K562 (cell line): Measurements from ENCODE around the gene CDC42EP5. TPM values are rescaled to one million over a fixed set of nuclear protein-coding genes. Genes with fewer than 3 reads are reported as not detected.
A peak's percentile ranks its signal among the peaks of the same experiment; 100 is the strongest.

Experiments
- ETS1 ChIP-seq: conservative IDR thresholded peaks from 2 replicates; pipeline ENCODE4 v1.6.1; 2011; ENCODE audit warnings: low read depth, mild to moderate bottlenecking, low read length; ENCODE audit not compliant: control insufficient read depth
- ETV1 ChIP-seq: fragments of 450-650 bp; conservative IDR thresholded peaks from 2 replicates; pipeline ENCODE4 v1.6.1; 2016; ENCODE audit warnings: missing genetic modification characterization, control low read depth, low read depth, missing compliant biosample characterization
- FOXA3 ChIP-seq, 2 experiments: fragments of 450-650 bp in 1 of 2; sonication (generic) in 1 of 2; formaldehyde crosslinking; IDR thresholded peaks in 1 of 2; conservative IDR thresholded peaks in 1 of 2; 2 replicates each; pipeline versions ENCODE4 v1.4.0 to v1.8.0; 2020 to 2022; ENCODE audit warnings: mild to moderate bottlenecking in 2 of 2, missing genetic modification reagents in 1 of 2
- KLF1 ChIP-seq: fragments of 450-650 bp; IDR thresholded peaks from 2 replicates; pipeline ENCODE4 v1.6.1; 2016; ENCODE audit warnings: missing genetic modification characterization, missing compliant biosample characterization
- PKNOX1 ChIP-seq: fragments of 450-650 bp; IDR thresholded peaks from 2 replicates; pipeline ENCODE4 v1.6.1; 2016
- SMAD4 ChIP-seq: fragments of 250-450 bp; sonication (Bioruptor Pico); conservative IDR thresholded peaks from 2 replicates; pipeline ENCODE4 v1.8.0; 2021; ENCODE audit warnings: inconsistent platforms, mild to moderate bottlenecking, moderate library complexity
- ZBTB11 ChIP-seq, 3 experiments: fragments of 200-800 bp in 1 of 3; fragments of 250-450 bp in 1 of 3; fragments of 450-650 bp in 1 of 3; sonication (Bioruptor Pico) in 1 of 3; sonication (Bioruptor generic) in 1 of 3; formaldehyde crosslinking in 1 of 3; IDR thresholded peaks; 2 replicates each; pipeline versions ENCODE4 v1.6.1 to v1.8.0; 2016 to 2022; ENCODE audit warnings: mild to moderate bottlenecking in 2 of 3, missing genetic modification characterization in 2 of 3, missing compliant biosample characterization in 1 of 3, moderate library complexity in 1 of 3
- ZBTB40 ChIP-seq, 2 experiments: fragments of 450-650 bp in 1 of 2; sonication (generic) in 1 of 2; formaldehyde crosslinking in 1 of 2; IDR thresholded peaks; 2 replicates each; pipeline versions ENCODE4 v1.7.1 to v1.9.0; 2016 to 2022; ENCODE audit warnings: inconsistent platforms in 1 of 2, mild to moderate bottlenecking in 1 of 2, missing genetic modification reagents in 1 of 2
- ZEB2 ChIP-seq: fragments of 450-650 bp; IDR thresholded peaks from 2 replicates; pipeline ENCODE4 v1.6.1; 2016
- polyA plus RNA-seq, 8 experiments: library from polyadenylated mRNA; depleted of rRNA in 4 of 8; stranded (reverse) in 5 of 8; unstranded in 3 of 8; fragments of >200 nt; fragmentation: Nextera tagmentation in 2 of 8; fragmentation: Illumina TruSeq in 1 of 8; extraction: Ambion mirVana in 2 of 8; extraction: Trizol in 1 of 8; gene quantifications; 2 replicates each; pipeline versions ENCODE4 v1.2.1 to v1.2.3, GENCODE V29; 2011 to 2014; ENCODE audit warnings: inconsistent platforms in 1 of 8, missing spikeins in 1 of 8
- total RNA-seq, 7 experiments: library from RNA; depleted of rRNA in 6 of 7; stranded (reverse); fragments of >200 nt in 6 of 7; fragmentation: Illumina TruSeq in 2 of 7; extraction: Trizol in 2 of 7; gene quantifications; 2 replicates each; pipeline versions ENCODE4 v1.2.1 to v1.2.3, GENCODE V29; 2011 to 2021; ENCODE audit warnings: low replicate concordance in 1 of 7

The CDC42EP5 gene
- total and polyA plus RNA-seq, 9 of the 15 experiments (the other 6 are each of a cell fraction or from before 2014, with no cell fraction given), result 0.15 to 0.38 TPM; not detected in 7

GRCh38 chr19:54518844-54519243, 45.7 kb upstream of the CDC42EP5 start (continued):
- TF ChIP-seq ZEB2 (peak; percentile 90), ZBTB11 (CRISPR knock-in tag; IDR thresholded peaks at IDR 0.05) (0 out of 6 replicates have a peak, but pooled peaks of 1 of the 3 experiments have one; percentile 32), FOXA3 (CRISPR knock-in tag; conservative IDR thresholded peaks at IDR 0.05 in 1 of 2, IDR thresholded peaks at IDR 0.05 in 1 of 2) (peak in 1 of 2 experiments; percentile 21; a peak in 1 of 4 replicates), SMAD4 (peak; percentile 70), ZBTB40 (IDR thresholded peaks at IDR 0.05) (no peak), ZBTB40 (CRISPR knock-in tag; IDR thresholded peaks at IDR 0.05) (no peak), ETV1 (peak; percentile 91), ETS1 (0 out of 2 replicates have a peak, but pooled peaks have one; percentile 55), KLF1 (no peak), PKNOX1 (peak; percentile 28; the same call in 1 of the 2 replicates)
- TF ChIP-seq, all 486 proteins: peak for 65
